Lung microvascular endothelial cell (primary cell): ENCODE measurements around the gene CAMK1D. TPM values are rescaled to one million over a fixed set of nuclear protein-coding genes. Genes with fewer than 3 reads are reported as not detected.

Source experiments
- DNase-seq, 2 donors: peaks; one replicate each; pipeline versions ENCODE4 v3.0.0 to v3.0.0-alpha.2; 2010; ENCODE audit warnings: low read depth in 2 of 2
- total RNA-seq: library from RNA; depleted of rRNA; stranded (reverse); fragments of >200 nt; gene quantifications from 2 replicates; pipeline ENCODE4 v1.2.1, GENCODE V29; 2014

Gene CAMK1D
- total RNA-seq, 1 donor from 2014 or later, result 1.4 TPM

GRCh38 chr10:12400266-12400931 lies 51.1 kb downstream of the CAMK1D start:
- DNase-seq, result no peak

DNA sequence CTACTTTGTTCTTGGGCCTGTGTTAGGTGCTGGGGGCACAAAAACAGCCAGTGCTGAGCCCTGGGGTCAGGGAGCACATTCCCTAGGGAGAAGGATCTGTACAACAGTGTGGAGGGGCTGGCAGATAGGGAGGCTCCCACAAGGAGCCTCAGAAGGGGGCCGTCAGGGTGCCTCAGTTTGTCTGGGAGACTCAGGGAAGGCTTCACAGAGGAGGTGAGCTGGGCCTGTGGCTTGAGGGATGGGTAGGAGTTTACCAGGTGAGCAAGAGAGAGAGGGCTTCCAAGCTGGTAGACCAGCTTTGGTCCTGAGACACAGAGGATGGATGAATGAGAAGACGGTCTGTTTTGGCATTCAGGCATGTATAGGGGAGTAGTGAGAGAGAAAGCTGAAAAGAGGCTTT lies 52.1 kb downstream of the CAMK1D start:
- DNase-seq, result no peak

GRCh38 chr10:12403119-12403518 lies 53.8 kb downstream of the CAMK1D start:
- no peak for DNase-seq

- no peak for DNase-seq
Observed at GRCh38 chr10:12405342-12406320, 56.3 kb downstream of the CAMK1D start.

- DNase-seq, result no peak
Observed at GRCh38 chr10:12406764-12407400, 57.5 kb downstream of the CAMK1D start.

- no peak for DNase-seq
Observed at GRCh38 chr10:12408472-12408871, 59.1 kb downstream of the CAMK1D start.

- DNase-seq, result no peak
Observed at GRCh38 chr10:12409161-12409560, 59.8 kb downstream of the CAMK1D start.

DNA sequence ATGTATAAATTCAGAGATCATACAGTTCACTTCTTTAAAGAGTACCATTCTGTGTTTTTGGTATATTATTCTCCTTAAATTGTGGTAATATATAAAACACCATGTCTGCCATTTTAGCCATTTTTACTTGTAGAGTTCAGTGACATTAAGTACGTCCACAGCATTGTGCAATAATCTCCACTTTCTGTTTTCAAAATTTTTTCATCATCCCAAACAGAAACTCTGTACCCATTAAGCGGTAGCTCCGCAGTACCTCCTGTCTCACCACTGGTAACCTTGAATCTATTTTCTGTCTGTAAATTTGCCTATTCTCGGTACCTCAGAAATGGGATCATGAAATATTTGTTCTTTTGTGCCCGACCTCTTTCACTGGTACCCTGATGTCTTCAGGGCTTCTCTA lies 60.3 kb downstream of the CAMK1D start:
- no peak for DNase-seq

- DNase-seq, result no peak
Observed at GRCh38 chr10:12412666-12413368, 63.5 kb downstream of the CAMK1D start.

- no peak for DNase-seq
Observed at GRCh38 chr10:12413369-12413711, 64.0 kb downstream of the CAMK1D start.

GRCh38 chr10:12414278-12414989 lies 65.1 kb downstream of the CAMK1D start:
- DNase-seq, result no peak

- DNase-seq, result no peak
Observed at GRCh38 chr10:12416344-12417050, 67.2 kb downstream of the CAMK1D start.

- no peak for DNase-seq
Observed at GRCh38 chr10:12417331-12417730, 68.0 kb downstream of the CAMK1D start.

DNA sequence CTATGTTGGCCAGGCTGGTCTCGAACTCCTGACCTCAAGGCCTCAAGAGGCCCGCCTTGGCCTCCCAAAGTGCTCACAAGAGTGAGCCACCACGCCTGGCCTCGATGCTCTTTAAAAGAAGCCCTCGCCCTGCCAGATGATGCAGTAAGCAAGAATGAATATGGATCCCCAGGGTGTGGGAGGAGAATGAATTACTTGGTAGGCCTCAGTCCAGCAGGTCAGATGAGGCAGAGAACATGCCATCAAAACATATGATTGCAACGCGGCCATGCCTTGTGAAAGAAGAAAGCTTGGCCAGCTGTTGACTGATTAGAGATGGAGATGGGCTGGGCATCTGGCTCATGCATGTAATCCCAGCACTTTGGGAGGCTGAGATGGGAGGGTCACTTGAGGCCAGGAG lies 68.7 kb downstream of the CAMK1D start:
- no peak for DNase-seq

DNA sequence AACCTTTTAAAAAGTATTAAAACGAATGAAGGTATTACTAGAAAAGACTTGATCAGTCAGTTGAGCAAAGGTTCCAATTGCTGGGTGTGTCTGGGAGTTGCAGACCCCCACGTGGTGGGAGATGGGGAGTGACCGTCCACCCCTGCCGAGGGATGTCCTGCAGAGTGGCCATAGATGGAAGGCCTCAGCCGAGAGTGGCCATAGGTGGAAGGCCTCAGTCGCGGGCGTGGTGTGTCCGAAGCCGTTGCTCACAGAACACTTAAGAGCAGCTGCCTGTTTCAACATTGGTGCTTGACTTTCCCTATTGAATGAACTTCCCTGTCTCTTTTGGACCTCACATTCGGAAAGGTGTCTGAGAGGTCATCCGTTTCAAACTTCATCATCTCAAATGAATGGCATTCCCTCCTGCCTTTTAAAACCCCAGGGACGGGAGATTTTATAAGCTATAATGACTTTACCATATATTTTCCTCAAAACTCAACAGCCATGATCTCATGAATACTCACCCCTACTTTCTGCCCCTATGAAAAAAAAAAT lies 69.4 kb downstream of the CAMK1D start:
- DNase-seq, result no peak

DNA sequence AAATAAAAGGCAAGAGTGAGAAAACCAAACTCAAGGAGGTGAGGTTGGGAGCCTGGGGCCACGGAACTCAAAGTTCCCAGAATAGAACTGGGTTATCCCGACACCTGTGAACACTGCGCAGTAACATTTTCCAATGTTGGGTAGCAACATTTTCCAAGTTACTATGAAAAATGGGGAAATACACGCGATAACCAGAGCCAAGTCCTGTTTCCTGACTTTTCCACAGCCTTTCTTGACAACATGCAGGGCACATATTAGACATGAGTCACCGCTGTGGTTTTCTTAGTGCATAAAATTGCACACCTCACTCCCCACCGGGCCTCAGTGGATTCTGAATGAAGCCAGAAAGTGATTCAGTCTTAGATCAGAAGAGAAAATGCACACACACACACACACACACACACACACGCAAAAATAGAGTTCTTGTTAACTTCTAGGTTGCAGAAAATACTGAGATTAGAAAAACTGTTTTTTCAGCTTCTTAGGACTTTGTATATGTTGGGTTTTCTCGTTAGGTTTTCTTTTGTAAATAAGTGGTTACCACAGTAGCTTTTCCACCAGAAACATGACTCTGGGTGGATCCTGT lies 70.0 kb downstream of the CAMK1D start:
- peak; percentile 52 to 89 for DNase-seq

GRCh38 chr10:12420530-12421120 lies 71.3 kb downstream of the CAMK1D start:
- DNase-seq, result no peak

DNA sequence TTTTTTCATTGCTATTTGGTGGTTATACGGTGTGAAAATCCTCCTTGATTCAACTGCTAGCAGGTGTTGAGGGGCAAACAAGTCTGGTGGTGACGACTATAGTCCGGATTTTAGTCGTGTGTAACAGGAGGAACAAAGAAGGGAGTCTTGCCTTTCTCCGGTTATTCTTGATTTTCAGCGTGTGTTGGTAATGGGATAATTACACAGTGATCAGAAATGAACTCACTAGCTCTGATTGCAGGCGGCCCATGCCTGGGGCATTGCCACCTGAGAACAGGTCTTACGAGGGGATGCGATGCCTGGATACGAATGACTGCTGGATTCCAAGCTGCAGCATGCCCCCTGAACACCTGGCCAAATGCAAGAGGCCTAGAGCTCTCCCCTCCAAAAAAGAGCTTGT lies 72.8 kb downstream of the CAMK1D start:
- no peak for DNase-seq

DNA sequence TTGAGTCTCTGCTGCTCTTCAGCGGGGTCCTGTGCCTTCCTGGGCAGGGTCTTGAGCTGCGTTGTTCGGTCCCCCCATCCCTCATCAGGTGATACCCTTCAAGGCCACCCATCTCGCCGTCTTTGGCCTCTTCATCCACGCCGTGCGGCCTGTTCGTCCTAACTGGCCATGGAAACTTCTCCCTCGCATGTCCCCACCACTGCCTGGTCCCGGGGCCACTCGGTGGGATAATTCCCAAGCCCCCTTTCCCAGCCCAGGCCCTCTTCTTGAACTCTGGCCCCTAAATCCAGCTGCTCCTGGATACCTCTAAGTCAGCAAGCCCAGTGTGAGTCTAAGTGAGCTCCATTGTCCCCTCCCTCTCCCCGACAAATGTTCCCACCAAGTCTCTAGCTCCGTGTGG lies 74.5 kb downstream of the CAMK1D start:
- no peak for DNase-seq
